ENCODE data around the gene PACRG.

DNA sequence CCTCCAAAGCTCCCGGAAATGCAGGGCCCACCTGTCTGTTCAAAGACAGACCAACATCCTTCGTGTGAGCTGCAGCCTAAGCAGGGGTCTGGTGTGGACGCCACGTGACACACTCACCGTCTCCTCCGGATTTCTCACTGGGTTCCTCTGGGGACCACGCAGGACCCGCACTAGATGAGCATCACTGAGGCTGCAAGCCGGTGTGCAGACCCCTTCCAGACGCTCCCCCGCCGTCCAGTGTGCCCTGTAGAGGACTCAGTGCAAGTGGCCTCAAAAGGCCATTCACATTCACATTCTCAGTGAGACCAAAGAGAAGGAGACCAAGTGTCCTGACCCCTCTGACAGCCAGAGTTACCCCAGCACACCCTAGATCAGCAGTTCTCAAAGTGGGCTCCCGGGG lies 595.5 kb downstream of the PACRG start:
- TF ChIP-seq KDM5A (IDR thresholded peaks at IDR 0.05), result no peak
- TF ChIP-seq, protein P1, sequence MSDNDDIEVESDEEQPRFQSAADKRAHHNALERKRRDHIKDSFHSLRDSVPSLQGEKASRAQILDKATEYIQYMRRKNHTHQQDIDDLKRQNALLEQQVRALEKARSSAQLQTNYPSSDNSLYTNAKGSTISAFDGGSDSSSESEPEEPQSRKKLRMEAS (IDR thresholded peaks at IDR 0.05), result no peak
- no peak for TF ChIP-seq CBX8 (IDR thresholded peaks at IDR 0.05)
- no peak for TF ChIP-seq RCOR1 (IDR thresholded peaks at IDR 0.05; ENCODE audit: low read depth, low read length)
- TF ChIP-seq EHMT2 (IDR thresholded peaks at IDR 0.05; ENCODE audit: low read depth), result no peak
- no peak for TF ChIP-seq POLR2A (IDR thresholded peaks at IDR 0.05; ENCODE audit: low read length)
- TF ChIP-seq, protein P2, sequence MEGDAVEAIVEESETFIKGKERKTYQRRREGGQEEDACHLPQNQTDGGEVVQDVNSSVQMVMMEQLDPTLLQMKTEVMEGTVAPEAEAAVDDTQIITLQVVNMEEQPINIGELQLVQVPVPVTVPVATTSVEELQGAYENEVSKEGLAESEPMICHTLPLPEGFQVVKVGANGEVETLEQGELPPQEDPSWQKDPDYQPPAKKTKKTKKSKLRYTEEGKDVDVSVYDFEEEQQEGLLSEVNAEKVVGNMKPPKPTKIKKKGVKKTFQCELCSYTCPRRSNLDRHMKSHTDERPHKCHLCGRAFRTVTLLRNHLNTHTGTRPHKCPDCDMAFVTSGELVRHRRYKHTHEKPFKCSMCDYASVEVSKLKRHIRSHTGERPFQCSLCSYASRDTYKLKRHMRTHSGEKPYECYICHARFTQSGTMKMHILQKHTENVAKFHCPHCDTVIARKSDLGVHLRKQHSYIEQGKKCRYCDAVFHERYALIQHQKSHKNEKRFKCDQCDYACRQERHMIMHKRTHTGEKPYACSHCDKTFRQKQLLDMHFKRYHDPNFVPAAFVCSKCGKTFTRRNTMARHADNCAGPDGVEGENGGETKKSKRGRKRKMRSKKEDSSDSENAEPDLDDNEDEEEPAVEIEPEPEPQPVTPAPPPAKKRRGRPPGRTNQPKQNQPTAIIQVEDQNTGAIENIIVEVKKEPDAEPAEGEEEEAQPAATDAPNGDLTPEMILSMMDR (IDR thresholded peaks at IDR 0.05), result no peak
- no peak for TF ChIP-seq ZSCAN20 (CRISPR knock-in tag; IDR thresholded peaks at IDR 0.05)
